Measurements from ENCODE around the gene GRIN2D.

DNA sequence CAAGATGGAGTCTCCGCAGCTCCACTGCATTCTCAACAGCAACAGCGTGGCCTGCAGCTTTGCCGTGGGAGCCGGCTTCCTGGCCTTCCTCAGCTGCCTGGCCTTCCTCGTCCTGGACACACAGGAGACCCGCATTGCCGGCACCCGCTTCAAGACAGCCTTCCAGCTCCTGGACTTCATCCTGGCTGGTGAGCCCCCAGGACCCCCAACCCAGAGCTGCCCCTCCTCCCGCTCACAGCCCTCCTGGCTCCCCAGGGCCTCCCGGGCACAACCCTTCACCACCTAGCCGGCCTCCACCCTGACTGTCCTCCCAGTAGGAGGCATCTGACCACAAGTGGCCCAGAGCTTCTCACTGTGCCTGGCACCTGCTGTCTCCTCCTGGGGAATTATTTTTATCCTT is 19.9 kb upstream of the GRIN2D start:
- TF ChIP-seq, protein P1, sequence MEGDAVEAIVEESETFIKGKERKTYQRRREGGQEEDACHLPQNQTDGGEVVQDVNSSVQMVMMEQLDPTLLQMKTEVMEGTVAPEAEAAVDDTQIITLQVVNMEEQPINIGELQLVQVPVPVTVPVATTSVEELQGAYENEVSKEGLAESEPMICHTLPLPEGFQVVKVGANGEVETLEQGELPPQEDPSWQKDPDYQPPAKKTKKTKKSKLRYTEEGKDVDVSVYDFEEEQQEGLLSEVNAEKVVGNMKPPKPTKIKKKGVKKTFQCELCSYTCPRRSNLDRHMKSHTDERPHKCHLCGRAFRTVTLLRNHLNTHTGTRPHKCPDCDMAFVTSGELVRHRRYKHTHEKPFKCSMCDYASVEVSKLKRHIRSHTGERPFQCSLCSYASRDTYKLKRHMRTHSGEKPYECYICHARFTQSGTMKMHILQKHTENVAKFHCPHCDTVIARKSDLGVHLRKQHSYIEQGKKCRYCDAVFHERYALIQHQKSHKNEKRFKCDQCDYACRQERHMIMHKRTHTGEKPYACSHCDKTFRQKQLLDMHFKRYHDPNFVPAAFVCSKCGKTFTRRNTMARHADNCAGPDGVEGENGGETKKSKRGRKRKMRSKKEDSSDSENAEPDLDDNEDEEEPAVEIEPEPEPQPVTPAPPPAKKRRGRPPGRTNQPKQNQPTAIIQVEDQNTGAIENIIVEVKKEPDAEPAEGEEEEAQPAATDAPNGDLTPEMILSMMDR (IDR thresholded peaks at IDR 0.05; ENCODE audit: low read length) = no peak
- TF ChIP-seq EZH2 (IDR thresholded peaks at IDR 0.05; ENCODE audit: borderline replicate concordance, low read length) = no peak
